ENCODE data around the gene CACNA1I. TPM values are rescaled to one million over a fixed set of nuclear protein-coding genes. Genes with fewer than 3 reads are reported as not detected.

The CACNA1I gene
- total and polyA plus RNA-seq, 2 donors (not counting 3 experiments of a cell fraction or from before 2014, with no cell fraction given), result not detected

- no peaks in the 10 kb centered on the region for H3K27me3 ChIP-seq (ENCODE audit: control insufficient read depth in 2 of 2, insufficient read depth in 2 of 2, low read length in 2 of 2)
- no peaks in the 10 kb centered on the region for H3K36me3 ChIP-seq (ENCODE audit: control insufficient read depth in 2 of 2, extremely low read depth in 1 of 2, insufficient read depth in 2 of 2, low read length in 2 of 2)
- dilution Hi-C loops (cut with MboI; ENCODE audit: extremely low pct_ligation_motif_present, low sequenced_read_pairs), result no loop called here
- no peak for DNase-seq (ENCODE audit: low read depth, low spot score)
- H4K20me1 ChIP-seq (replicated peaks; ENCODE audit: control insufficient read depth, extremely low read depth, insufficient read depth, low read length), result no peaks in the 10 kb centered on the region
- CTCF ChIA-PET, result interaction anchor here (1.0 to 1.7 kb wide), 3 partner anchors 10 to 478 kb away, joined by 3 to 5 read pairs (median 5); no protein-coding TSS in a partner anchor
- POLR2A ChIA-PET, result no interaction called here
- H3K9ac ChIP-seq (replicated peaks; ENCODE audit: extremely low read depth, insufficient read depth, low read length), result no peak overlapping the region
- no peaks in the 10 kb centered on the region for H3K79me2 ChIP-seq (ENCODE audit: control insufficient read depth, insufficient read depth, low read length)
- no peak overlapping the region for H3K27ac ChIP-seq (ENCODE audit: insufficient read depth, low read depth, low read length)
- intact Hi-C loops (cut with micrococcal nuclease), result no loop called here
- no peaks in the 10 kb centered on the region for H3K4me1 ChIP-seq (ENCODE audit: control insufficient read depth, extremely low read depth, insufficient read depth, low read length)
- no peak overlapping the region for H3K4me3 ChIP-seq (replicated peaks in 1 of 3; ENCODE audit: insufficient read depth in 1 of 3, low read depth in 1 of 3, low read length in 3 of 3)
- H3K9me1 ChIP-seq (replicated peaks; ENCODE audit: control insufficient read depth, extremely low read depth, insufficient read depth, low read length), result no peaks in the 10 kb centered on the region
- H2AFZ ChIP-seq (ENCODE audit: low read depth, low read length), result no peak overlapping the region
- no peak overlapping the region for H3K4me2 ChIP-seq (ENCODE audit: insufficient read depth, low read length)
- FAIRE-seq, result no peak
- no TSS peak for BruUV-seq (replicated peaks)
- TF ChIP-seq GATA2 (IDR thresholded peaks at IDR 0.05; ENCODE audit: insufficient read depth, insufficient read length, low read depth, low read length) (no peak), POLR2A (IDR thresholded peaks at IDR 0.05; ENCODE audit: low read depth, low read length) (no peak), MAX (IDR thresholded peaks at IDR 0.05; ENCODE audit: insufficient read depth, insufficient read length) (no peak), FOS (IDR thresholded peaks at IDR 0.05; ENCODE audit: borderline replicate concordance, insufficient read depth, low read length) (no peak), MYC (IDR thresholded peaks at IDR 0.05; ENCODE audit: low read depth, low read length) (no peak)
- no peaks in the 10 kb centered on the region for H3K9me3 ChIP-seq (replicated peaks; ENCODE audit: control insufficient read depth, insufficient read depth, low read length)
Measured at GRCh38 chr22:39547587-39547947, 23.0 kb upstream of the CACNA1I start.

DNA sequence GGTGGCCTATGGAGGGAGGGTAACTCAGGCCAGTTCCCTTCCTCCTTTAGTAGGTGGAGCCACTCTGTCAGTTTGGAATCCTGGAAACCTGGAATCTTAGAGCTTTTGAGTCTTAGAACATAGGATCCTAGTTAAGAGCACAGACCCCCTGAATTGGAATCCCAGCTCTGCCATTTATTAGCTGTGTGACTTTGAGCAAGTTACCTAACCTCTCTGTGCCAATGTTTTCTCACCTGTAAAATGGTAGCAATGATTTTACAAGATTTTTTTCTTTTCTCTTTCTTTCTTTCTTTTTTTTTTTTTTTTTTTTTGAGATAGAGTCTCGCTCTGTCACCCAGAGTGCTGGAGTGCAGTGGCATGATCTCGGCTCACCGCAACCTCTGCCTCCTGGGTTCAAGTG, 17.1 kb upstream of the CACNA1I start:
- Histone ChIP-seq H3K9me3 (replicated peaks; ENCODE audit: control insufficient read depth, insufficient read depth, low read length) (no peaks in the 10 kb centered on the region), H4K20me1 (replicated peaks; ENCODE audit: control insufficient read depth, extremely low read depth, insufficient read depth, low read length) (no peaks in the 10 kb centered on the region), H3K9ac (replicated peaks; ENCODE audit: extremely low read depth, insufficient read depth, low read length) (no peak overlapping the region), H3K36me3 (ENCODE audit: control insufficient read depth in 2 of 2, extremely low read depth in 1 of 2, insufficient read depth in 2 of 2, low read length in 2 of 2) (no peaks in the 10 kb centered on the region), H3K9me1 (replicated peaks; ENCODE audit: control insufficient read depth, extremely low read depth, insufficient read depth, low read length) (no peaks in the 10 kb centered on the region), H2AFZ (ENCODE audit: low read depth, low read length) (no peak overlapping the region), H3K27ac (ENCODE audit: insufficient read depth, low read depth, low read length) (no peak overlapping the region), H3K4me1 (ENCODE audit: control insufficient read depth, extremely low read depth, insufficient read depth, low read length) (no peaks in the 10 kb centered on the region), H3K4me3 (replicated peaks in 1 of 3; ENCODE audit: insufficient read depth in 1 of 3, low read depth in 1 of 3, low read length in 3 of 3) (no peak overlapping the region), H3K27me3 (ENCODE audit: control insufficient read depth in 2 of 2, insufficient read depth in 2 of 2, low read length in 2 of 2) (peaks cover 20 to 25% of the 10 kb centered on the region in 2 experiments), H3K4me2 (ENCODE audit: insufficient read depth, low read length) (no peak overlapping the region), H3K79me2 (ENCODE audit: control insufficient read depth, insufficient read depth, low read length) (no peaks in the 10 kb centered on the region)
- intact Hi-C loops (cut with micrococcal nuclease), result no loop called here
- ChIA-PET CTCF (interaction anchor here (0.7 to 0.9 kb wide), 2 partner anchors 10 to 380 kb away, joined by 3 read pairs; no protein-coding TSS in a partner anchor), POLR2A (interaction anchor here (0.7 kb wide), 1 partner anchor 234 kb away, joined by 5 read pairs; no protein-coding TSS in a partner anchor)
- DNase-seq (ENCODE audit: low read depth, low spot score), result no peak
- TF ChIP-seq JUN (IDR thresholded peaks at IDR 0.05; ENCODE audit: borderline replicate concordance, insufficient read depth, insufficient read length, low read depth) (no peak), FOS (IDR thresholded peaks at IDR 0.05; ENCODE audit: borderline replicate concordance, insufficient read depth, low read length) (no peak), GATA2 (IDR thresholded peaks at IDR 0.05; ENCODE audit: insufficient read depth, insufficient read length, low read depth, low read length) (no peak), MYC (IDR thresholded peaks at IDR 0.05; ENCODE audit: low read depth, low read length) (no peak), POLR2A (IDR thresholded peaks at IDR 0.05; ENCODE audit: low read depth, low read length) (no peak), POLR2AphosphoS5 (IDR thresholded peaks at IDR 0.05; ENCODE audit: insufficient read depth, low read depth, low read length) (no peak), MAX (IDR thresholded peaks at IDR 0.05; ENCODE audit: insufficient read depth, insufficient read length) (no peak), EZH2 (IDR thresholded peaks at IDR 0.05; ENCODE audit: borderline replicate concordance, low read depth, low read length, severe bottlenecking) (no peak)
- TF ChIP-seq, protein P1, sequence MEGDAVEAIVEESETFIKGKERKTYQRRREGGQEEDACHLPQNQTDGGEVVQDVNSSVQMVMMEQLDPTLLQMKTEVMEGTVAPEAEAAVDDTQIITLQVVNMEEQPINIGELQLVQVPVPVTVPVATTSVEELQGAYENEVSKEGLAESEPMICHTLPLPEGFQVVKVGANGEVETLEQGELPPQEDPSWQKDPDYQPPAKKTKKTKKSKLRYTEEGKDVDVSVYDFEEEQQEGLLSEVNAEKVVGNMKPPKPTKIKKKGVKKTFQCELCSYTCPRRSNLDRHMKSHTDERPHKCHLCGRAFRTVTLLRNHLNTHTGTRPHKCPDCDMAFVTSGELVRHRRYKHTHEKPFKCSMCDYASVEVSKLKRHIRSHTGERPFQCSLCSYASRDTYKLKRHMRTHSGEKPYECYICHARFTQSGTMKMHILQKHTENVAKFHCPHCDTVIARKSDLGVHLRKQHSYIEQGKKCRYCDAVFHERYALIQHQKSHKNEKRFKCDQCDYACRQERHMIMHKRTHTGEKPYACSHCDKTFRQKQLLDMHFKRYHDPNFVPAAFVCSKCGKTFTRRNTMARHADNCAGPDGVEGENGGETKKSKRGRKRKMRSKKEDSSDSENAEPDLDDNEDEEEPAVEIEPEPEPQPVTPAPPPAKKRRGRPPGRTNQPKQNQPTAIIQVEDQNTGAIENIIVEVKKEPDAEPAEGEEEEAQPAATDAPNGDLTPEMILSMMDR (IDR thresholded peaks at IDR 0.05; ENCODE audit: extremely low read depth in 1 of 2, insufficient read depth in 1 of 2, low read depth in 1 of 2, low read length in 2 of 2), result no peak
- BruUV-seq (replicated peaks), result no TSS peak
- no peak for FAIRE-seq
- dilution Hi-C loops (cut with MboI; ENCODE audit: extremely low pct_ligation_motif_present, low sequenced_read_pairs), result loop anchor here (25.0 kb wide), 1 partner anchor 459 kb away; no protein-coding TSS in a partner anchor
